Endothelial cell (in vitro differentiated cells): ENCODE measurements around the gene ATP2B1. TPM values are rescaled to one million over a fixed set of nuclear protein-coding genes. Genes with fewer than 3 reads are reported as not detected.
A peak's percentile ranks its signal among the peaks of the same experiment; 100 is the strongest.

Source experiments
- DNase-seq: peaks from one replicate; pipeline ENCODE4 v3.0.0; 2021; ENCODE audit warnings: low spot score
- H3K27ac Mint-ChIP-seq: one replicate; pipeline ENCODE4 v1.8.0; 2021; ENCODE audit warnings: mixed read lengths, inconsistent platforms; ENCODE audit not compliant: unreplicated experiment
- H3K27me3 Mint-ChIP-seq: one replicate; pipeline ENCODE4 v1.8.0; 2021; ENCODE audit warnings: mild to moderate bottlenecking, moderate library complexity, mixed read lengths, inconsistent platforms; ENCODE audit not compliant: unreplicated experiment
- H3K36me3 Mint-ChIP-seq: one replicate; pipeline ENCODE4 v1.8.0; 2021; ENCODE audit warnings: mild to moderate bottlenecking, low read depth, mixed read lengths, inconsistent platforms; ENCODE audit not compliant: unreplicated experiment
- H3K4me1 Mint-ChIP-seq: one replicate; pipeline ENCODE4 v1.8.0; 2021; ENCODE audit warnings: mild to moderate bottlenecking, mixed read lengths, inconsistent platforms; ENCODE audit not compliant: unreplicated experiment
- H3K4me3 Mint-ChIP-seq: one replicate; pipeline ENCODE4 v1.8.0; 2021; ENCODE audit warnings: mild to moderate bottlenecking, mixed read lengths, inconsistent platforms; ENCODE audit not compliant: unreplicated experiment
- H3K9me3 Mint-ChIP-seq: one replicate; pipeline ENCODE4 v1.8.0; 2021; ENCODE audit warnings: mixed read lengths, inconsistent platforms; ENCODE audit not compliant: unreplicated experiment
- total RNA-seq: library from RNA; stranded (reverse); fragmentation: NEBNext Ultra II Directional; extraction: Animal tissue kit (Norgen Biotek cat#: 25700); gene quantifications from one replicate; pipeline ENCODE4 v1.2.1, GENCODE V29; 2021; ENCODE audit not compliant: unreplicated experiment
- TF ChIP-seq, protein P1 (sequence below): fragments of 200-600 bp; sonication (generic); IDR thresholded peaks from one replicate; pipeline ENCODE4 v1.5.0; 2021; ENCODE audit warnings: antibody characterized with exemption; ENCODE audit not compliant: unreplicated experiment

Gene ATP2B1
- total RNA-seq, 1 donor from 2014 or later, result 33.0 TPM

DNA sequence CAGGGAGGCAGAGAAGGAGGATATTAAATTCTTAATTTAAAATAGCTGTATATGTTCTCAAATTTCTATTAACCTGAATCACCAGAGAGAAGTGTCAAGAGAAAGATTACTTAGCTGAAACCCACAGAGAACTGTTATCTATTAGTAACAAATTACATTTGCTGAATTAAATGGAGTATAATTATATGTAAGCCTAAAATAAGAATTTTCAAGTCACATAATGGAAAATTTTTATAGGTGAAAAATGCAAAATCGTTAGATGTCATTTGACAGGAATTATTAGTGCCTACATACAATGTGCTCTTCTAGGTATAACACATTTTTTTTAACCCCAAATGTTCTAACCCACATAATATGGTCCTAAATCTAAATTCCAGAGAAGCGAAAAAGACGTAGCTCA lies 4.1 kb upstream of the ATP2B1 start:
- Mint-ChIP-seq H3K9me3 (no peaks in the 10 kb centered on the region), H3K36me3 (peaks cover 13% of the 10 kb centered on the region), H3K27ac (no peak overlapping the region), H3K27me3 (peaks cover 10% of the 10 kb centered on the region), H3K4me3 (no peak overlapping the region), H3K4me1 (peaks cover 3% of the 10 kb centered on the region)
- TF ChIP-seq, protein P1, sequence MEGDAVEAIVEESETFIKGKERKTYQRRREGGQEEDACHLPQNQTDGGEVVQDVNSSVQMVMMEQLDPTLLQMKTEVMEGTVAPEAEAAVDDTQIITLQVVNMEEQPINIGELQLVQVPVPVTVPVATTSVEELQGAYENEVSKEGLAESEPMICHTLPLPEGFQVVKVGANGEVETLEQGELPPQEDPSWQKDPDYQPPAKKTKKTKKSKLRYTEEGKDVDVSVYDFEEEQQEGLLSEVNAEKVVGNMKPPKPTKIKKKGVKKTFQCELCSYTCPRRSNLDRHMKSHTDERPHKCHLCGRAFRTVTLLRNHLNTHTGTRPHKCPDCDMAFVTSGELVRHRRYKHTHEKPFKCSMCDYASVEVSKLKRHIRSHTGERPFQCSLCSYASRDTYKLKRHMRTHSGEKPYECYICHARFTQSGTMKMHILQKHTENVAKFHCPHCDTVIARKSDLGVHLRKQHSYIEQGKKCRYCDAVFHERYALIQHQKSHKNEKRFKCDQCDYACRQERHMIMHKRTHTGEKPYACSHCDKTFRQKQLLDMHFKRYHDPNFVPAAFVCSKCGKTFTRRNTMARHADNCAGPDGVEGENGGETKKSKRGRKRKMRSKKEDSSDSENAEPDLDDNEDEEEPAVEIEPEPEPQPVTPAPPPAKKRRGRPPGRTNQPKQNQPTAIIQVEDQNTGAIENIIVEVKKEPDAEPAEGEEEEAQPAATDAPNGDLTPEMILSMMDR, result no peak
- DNase-seq, result no peak

DNA sequence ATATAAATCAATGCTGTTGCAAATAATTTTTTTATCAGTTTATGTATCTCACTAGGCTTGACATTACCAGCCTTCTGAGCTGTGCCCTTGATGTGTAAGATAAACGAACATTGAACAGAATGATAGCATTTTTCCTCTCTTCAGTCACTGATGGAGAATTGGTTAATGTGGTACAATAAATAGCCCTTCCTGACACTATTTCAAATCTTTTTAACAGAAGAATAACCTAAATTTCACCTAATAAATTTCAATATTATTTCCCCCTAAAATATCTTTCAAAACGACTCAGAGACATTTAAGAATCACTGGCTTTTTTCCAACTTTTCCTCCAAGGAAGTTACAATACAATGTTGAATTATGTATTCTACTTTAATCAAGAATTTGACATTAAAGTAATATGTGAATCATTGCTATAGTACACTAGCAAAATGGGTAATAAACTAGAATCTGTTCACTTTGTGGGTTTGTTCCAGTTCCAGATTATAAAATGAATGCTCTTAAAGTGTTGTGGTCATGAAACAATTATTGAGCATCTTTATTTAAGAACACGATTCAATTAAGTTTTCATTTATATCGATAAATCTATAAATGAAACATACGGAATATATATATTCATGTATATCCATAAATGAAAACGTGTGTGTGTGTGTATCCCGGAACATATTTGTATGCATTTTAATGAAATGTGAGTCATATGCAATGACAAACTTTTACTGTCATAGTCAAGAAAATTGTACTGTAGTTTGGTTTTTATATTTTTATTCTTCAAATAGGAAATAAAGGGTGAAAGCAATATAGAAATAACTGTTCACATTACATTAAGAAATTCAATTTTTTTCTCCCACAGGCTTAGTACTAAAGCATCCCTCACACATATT lies 2.5 kb upstream of the ATP2B1 start:
- H3K27me3 Mint-ChIP-seq, result peaks cover 22% of the 10 kb centered on the region
- no peak overlapping the region for H3K4me3 Mint-ChIP-seq
- no peaks in the 10 kb centered on the region for H3K9me3 Mint-ChIP-seq
- TF ChIP-seq, protein P1, result no peak
- DNase-seq, result no peak
- H3K27ac Mint-ChIP-seq, result peak overlapping the region; percentile 16
- H3K4me1 Mint-ChIP-seq, result peaks cover 12% of the 10 kb centered on the region
- H3K36me3 Mint-ChIP-seq, result peaks cover 19% of the 10 kb centered on the region

DNA sequence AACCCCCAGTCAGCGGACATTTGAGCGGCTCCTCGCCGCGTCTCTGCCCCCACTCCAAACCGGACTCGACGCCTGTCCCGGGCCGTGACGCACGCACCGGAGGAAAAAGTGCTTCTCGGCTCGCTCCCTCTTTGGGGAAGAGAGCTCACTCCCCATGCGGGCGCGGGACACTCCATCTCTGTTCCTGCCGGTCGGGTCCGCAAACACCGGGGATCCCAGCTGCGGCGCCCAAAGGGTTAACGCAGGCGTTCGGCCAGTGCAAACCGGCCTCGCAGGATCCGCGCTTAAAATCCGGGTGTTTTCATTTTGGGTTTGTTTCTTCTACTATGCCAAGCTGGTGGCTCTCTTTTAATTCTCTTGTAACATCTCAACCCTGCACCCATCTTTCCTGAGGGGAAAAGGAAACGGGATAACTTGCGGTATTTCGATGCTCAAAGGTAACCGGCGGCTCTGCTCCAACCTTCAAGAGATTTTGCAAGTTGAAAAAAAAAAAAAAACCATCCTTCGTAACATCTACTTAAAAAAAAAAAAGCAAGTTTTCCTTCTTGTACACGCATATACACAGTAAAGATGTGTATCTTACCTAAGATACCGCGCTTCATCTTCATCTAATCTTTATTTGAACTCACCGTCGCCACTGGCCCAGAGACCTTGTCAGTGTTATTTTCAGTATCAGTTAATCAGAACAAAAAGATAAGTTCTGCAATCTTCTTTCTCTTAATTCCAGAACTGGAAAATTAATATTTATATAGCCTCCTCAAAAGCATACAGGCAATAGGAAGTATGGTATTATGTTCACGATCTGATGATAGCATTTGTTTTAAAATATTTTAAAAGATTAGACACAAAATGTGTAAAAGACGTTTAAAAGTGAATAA lies 1.6 kb upstream of the ATP2B1 start:
- peaks cover 12% of the 10 kb centered on the region for H3K4me1 Mint-ChIP-seq
- TF ChIP-seq, protein P1, result no peak
- H3K27ac Mint-ChIP-seq, result peak overlapping the region; percentile 90
- DNase-seq, result peak; percentile 62
- H3K36me3 Mint-ChIP-seq, result peaks cover 19% of the 10 kb centered on the region
- H3K4me3 Mint-ChIP-seq, result peak overlapping the region; percentile 94
- no peaks in the 10 kb centered on the region for H3K9me3 Mint-ChIP-seq
- H3K27me3 Mint-ChIP-seq, result peaks cover 22% of the 10 kb centered on the region

DNA sequence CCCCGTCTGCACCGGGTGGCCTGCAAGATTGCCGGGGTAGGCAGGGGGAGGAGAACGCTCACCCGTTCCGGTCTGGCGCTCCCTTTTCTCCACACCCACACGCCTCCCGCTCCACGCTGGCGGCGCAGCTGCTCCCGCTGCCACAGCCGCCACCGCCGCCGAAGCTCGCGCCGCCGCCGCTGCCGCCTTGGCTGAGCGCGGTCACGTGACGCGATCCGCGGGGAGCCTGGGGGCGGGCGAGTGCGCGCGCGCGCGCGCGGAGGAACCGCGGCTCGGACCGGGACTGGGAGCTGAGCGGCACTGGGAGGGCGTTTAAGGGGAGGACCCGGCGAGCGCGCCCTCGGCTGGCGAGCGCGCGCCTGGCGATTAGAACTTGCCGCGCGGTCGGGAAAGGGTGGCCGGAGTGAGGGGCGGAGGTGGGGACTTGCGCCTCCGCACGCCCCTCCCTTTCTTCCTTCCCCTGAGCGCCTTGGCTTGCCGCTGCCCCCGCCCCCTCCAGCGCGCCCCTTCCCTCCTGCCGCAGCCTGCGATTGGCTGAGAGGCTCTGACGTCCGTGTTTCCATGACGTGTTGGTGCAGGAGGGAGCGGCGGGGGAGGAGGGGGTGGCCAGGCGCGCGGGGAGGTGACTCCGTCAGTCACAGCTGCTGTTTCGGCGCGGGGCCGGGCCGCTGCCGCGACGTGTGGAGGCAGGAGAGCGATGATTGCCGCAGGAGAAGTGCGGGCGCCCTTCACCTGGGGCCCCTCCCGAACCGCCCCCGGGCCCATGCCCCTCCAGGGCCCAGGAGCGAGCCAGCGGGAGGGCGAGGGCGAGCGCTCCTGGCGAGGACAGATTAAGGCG lies 738 bp upstream of the ATP2B1 start:
- DNase-seq, result peak; percentile 98
- Mint-ChIP-seq H3K4me1 (peaks cover 12% of the 10 kb centered on the region), H3K27me3 (peaks cover 21% of the 10 kb centered on the region)

More for the DNA sequence above, 738 bp upstream of the ATP2B1 start:
- TF ChIP-seq, protein P1, result no peak
- H3K36me3 Mint-ChIP-seq, result peaks cover 15% of the 10 kb centered on the region
- peak overlapping the region; percentile 90 for H3K27ac Mint-ChIP-seq
- no peaks in the 10 kb centered on the region for H3K9me3 Mint-ChIP-seq
- peak overlapping the region; percentile 94 for H3K4me3 Mint-ChIP-seq
